Measurements from ENCODE around the gene PAGE1.
"Not testable (repeated sequence)": the region's sequence is repeated elsewhere in the genome, so short reads cannot be mapped to it uniquely, and the experiment has no call there.

The PAGE1 gene, protein sequence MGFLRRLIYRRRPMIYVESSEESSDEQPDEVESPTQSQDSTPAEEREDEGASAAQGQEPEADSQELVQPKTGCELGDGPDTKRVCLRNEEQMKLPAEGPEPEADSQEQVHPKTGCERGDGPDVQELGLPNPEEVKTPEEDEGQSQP

DNA sequence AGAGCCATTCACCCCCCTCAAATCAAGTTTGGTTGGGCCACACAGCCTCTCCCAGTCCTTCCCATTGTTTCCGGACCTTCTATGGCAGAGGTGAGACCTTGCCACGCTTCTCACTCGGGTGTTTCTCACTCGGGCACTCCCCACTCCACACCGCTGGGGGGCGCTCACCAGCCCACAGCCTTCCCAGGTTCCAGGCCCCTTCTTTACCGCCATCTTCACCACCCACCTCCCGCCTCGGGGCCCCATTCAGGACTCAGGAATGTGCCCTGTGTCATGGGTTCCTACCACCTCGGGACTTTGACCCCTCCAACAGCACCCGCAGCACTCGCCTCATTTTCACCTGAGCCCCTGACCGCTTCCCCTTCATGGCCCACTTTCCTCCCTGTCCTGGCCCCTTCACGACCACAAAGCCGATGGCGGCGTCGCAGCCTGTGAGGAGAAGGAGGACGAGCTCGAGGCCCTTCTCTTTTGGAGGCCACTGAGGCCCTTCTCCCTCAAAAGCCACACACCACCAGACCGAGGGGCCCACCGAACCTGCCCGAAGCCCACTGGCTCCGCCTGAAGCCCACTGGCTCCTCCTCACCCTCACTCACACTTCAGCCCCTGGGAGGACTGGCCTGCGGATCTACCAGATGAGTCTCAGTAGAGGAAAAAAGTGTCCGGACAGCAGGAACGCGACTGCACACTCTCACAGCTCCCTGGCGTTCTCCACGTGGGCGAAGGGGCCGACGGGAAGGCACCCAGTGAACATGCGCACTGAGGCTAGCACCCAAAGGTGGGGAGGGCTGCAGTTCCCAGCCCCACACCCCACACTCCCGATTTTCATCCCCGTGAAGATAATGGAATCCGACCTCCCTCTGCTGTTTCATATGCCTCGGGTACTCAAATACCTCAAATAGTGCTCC is at the start of gene PAGE1:
TSS of gene PAGE1 (minus strand) at position 709 of the 905 bp plus-strand sequence. CDS start 1,214 bp downstream, outside the sequence.
- DNase-seq, result no peak

DNA sequence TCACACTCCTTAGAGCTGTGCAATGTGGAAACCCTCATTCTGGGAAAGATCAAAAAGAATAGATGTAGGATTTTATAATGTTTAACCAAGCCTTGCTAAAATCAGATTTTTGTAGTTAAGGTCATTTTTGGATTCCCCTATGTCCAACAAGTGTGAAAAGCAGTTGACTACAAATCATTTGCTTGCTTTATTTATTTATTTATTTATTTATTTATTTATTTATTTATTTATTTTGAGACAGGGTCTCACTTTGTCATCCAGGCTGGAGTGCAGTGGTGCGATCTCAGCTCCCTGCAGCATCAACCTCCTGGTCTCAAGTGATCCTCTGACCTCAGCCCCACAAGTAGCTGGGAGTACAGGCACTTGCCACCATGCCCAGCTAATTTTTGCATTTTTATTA is 45.7 kb upstream of the PAGE1 start:
- not testable (repeated sequence) for DNase-seq

DNA sequence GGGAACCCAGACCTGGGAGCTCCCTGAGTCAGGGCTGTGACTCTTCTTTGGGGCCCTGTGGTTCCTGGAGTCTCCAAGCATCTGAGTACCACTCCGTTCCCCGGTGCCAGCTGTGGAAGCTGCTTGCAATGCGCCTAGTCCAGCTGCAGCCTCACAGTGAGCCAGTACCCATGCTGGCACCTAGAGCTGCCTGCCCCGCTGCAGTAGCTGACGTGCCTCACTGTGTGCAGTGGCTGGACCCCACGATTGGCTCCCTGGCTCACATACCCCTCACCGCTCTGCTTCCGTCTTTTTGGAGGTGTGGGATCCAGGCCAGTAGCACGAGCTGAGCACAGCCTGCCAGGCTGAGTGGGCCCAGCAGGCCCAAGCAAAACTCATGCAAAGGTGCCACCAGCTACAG is 32.1 kb upstream of the PAGE1 start:
- DNase-seq, result no peak

DNA sequence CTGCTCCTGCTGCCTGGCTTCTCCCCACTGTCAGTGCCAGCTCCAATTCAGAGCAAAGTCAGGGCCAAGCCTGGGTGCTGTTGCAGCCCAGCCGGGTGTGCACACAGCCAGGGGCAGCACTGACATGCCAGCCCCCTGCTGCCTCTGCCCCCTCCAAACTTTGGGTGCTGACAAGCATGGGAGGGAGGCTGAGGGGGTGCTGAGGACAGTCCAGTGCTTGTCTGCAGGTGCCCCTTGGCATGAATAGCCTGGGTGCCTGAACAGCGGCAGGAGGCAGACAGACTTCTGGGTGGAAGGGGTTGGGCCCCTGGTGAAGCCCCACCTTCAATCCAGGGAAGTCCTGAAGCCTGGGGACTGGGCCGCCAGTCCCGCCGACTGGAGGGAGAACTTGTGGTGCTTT is 31.2 kb upstream of the PAGE1 start:
- no peak for DNase-seq

DNA sequence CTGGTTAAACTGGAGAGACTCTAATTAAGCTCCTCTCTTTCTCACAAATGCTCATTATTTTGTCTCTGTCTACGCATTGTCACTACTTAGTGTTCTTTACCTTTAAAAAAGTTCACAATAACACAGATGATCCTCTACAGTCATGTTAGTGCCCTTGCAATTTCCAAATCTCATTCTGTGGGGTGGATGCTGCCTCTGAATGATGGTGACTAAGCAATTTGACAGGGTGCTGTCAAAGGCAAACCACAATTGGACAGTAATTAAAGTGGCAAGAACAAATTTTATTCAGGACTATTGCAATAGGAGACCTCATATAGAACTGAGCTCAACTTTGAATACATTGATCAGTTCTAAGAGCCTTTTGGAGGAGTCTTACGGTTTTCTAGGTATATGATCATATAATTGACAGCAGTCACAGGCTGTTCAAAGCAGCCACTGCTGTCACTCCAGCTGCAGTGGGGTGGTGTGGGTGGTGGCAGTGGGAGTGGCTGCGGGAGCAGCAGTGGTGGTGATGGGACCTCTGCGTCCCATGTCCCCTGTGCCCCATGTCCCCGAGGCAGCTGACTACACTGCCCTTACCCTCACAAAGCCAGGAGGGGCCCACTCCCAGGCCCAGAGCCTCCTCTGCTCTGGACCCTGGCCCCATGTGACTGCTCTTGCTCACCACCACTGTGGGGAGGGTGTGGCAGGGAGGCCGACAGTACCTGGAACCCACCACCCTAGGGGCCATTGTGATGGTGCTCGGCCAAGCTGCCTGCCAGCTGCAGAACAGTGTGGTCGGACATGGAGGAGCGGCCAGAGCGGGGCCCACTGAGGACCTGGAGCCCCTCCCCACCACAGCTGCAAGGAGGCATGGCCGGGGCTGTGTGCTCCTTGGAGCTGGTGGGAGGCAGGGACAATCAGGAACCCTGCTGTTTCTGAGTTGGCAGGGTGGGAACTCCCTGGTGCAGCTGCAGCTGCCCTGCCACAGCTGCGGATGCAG is 30.4 kb upstream of the PAGE1 start:
- no peak for DNase-seq

DNA sequence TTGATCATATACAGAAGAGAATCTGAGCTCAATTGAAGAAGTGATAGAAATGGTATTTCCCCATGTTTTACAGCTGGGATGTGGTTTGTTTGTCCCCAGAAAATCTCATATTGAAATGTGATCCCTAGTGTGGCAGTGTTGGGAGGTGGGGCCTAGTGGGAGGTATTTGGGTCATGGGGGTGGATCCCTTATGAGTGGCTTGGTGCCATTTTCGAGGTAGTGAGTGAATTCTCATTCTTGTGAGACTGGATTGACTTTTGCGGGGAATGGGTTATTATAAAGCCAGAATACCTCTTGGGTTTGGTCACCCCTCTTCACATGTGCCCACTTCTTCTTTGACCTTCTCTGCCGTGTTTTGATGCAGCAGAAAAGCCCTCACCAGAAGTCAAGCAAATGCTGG is 29.6 kb upstream of the PAGE1 start:
- no peak for DNase-seq

DNA sequence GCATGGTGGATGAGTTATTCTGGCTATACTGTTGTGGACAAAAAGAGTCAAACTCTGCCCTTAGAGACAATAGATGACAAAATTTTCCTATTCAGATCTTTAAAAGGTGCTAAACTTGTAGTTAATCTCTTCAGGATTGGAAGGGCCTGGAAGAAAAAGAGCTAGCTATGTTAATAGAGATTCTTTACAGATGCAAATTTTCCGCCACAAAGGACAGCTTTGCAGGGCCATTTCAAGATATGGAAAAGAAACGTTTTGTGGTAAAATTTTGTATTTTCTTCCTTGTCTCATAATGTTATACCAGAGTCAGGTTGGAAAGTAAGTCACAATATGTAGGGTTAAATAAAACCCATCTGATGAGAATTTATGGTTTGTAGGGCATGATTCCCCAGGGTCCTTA is 24.3 kb upstream of the PAGE1 start:
- not testable (repeated sequence) for DNase-seq

DNA sequence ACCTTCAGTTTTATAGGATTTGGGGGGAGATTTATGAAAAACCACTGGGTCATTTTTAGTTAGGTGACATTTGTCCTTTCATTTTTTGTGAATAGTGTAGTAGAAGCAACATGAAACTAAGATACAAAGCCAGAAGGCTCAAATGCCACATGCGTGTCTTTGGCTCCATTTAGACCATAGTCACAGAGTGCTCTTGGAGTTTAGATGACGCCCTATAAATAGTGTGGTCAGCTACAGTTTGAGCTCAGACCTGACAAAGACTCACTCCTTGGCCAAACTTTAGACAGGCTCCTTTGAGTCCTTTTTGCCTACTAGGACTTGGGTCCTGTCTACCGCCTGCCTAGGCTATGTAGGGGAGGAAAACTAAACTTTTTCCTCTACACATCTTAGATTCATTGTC is 16.8 kb upstream of the PAGE1 start:
- no peak for DNase-seq

DNA sequence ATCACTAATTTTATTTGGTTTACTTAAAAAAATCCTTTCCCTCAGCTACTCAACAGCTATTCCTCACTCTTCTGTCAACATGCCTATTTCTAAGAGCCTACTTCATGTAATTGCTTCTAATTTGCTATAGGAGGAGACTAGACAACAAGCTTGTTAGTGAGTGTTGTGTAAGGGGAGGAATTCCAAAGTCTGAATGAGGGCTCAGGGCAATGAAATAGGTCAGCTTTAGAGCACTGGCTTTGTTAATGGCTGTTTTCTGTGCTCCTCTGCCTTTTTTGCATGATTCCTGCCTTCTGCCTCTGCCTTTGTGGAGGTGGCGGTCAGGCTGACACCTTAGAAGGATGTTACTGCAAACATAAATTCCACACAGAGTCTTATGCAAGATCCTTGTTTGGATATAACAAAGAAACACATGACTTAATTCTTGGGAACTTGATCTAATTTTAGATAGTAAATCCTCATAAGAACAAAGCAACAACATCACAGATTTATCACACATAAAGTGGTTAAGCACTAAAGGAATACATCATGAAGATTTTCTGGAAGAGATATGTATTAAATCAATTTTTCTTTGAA is 15.0 kb upstream of the PAGE1 start:
- peak; percentile 1 for DNase-seq

DNA sequence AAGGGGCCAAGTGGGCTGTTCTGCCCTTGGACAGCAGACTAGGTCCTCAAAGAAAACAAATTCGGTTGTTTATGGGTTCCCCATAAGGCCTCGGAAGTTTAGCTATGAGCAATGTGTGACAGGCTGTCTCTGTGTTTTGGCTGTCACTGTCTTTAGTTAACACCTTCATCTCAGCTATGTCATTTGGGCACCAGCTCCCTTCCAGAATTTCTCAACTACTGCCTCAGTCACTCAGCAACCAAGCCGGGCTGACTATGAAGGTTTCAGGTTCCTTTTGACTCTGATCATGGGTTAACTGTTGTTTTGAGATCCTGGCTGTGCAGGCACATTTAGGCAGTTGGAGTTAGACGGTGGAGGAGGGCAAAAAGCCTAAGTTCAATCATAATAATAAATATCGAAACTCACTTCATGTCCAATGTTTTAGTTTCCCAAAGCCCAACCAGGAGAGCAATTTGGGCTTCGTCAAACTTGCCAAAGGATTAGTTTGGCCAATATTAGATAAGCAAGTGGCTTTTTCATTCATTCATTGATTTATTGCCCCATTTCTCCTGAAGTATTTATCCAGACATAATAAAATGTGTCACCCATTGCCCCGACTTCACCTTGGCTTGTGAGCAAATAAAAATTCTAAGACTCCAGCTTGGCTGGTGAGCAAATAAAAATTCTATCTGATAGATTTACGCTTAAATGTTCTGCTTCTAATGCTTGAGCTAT is 9.1 kb upstream of the PAGE1 start:
- no peak for DNase-seq

DNA sequence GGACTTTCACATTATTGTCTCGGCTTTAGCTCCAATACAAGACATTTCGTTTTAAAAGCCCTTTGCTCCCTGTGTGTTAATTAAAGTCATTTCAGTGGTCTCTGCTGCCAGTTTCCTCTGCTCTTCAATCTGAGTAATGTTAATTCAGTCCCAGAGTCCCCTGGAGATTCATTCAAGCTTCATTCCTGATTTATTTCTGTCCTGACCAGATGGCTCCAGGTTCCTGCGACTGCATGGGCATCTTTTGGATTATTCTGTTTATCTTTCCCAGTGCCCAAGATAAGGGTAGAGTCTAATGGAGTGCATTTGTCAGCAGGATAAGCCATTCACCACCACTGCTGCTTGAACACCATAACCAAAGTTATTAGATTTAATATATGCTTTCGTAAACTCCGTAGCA is 6.1 kb upstream of the PAGE1 start:
- DNase-seq, result no peak

DNA sequence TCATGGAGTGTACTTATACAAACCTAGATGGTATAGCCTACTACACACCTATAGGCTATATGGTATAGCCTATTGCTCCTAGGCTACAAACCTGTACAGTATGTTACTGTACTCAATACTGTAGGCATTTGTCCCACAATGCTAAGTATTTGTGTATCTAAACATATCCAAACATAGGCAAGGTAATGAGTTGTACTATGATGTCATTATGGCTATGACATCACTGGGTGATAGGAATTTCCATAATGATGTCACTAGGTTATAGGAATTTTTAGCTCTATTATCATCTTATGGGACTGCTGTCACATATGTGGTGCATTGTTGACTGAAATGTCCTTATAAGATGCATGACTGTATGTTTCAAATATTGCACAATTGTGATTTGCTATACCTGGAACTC is 5.5 kb upstream of the PAGE1 start:
- DNase-seq, result no peak

DNA sequence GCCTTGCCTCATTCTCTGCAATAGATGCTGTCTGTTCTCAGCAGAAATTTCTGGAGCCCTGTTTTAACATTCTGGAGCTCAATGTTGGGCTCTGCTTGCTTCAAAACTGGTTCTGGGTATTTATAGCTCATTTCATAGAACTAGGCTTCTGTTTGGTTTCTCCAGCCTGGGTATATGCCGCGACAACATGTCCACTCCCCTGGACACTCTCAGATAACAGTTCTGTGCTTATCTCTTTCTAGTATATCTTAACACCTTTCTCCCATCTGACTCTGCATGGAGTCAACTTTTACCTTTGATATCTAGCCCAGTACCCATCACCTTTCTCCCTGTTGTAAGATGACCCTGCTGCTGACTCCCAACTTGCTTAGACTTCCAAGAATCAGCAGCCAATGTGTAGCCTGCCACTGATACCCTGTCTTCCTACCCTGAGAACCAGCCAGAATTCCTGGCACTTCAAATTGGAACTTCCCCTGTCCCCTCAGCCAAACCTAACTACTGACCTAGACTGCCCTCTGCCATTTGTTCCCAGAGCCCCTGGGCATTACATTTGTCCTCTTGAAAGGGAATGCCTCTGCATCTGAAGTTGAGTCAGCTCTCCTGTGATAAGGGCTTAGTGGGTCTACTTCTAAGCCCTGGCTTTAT is 20.6 kb downstream of the PAGE1 start:
- DNase-seq, result no peak

DNA sequence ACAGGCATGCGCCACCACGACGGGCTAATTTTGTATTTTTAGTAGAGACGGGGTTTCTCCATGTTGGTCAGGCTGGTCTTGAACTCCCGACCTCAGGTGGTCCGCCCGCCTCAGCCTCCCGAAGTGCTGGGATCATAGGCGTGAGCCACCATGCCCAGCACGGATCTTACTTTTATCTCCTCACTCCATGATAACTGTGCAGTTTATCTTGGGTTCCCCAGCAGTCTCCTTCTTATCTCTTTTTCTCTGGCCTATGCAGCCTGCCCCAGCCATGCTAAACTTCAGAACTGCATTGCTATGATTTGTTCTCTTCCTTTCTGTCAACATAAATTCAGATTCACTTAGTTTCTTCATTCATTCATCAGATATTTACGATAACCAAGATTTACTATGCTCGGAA is 22.4 kb downstream of the PAGE1 start:
- DNase-seq, result no peak

DNA sequence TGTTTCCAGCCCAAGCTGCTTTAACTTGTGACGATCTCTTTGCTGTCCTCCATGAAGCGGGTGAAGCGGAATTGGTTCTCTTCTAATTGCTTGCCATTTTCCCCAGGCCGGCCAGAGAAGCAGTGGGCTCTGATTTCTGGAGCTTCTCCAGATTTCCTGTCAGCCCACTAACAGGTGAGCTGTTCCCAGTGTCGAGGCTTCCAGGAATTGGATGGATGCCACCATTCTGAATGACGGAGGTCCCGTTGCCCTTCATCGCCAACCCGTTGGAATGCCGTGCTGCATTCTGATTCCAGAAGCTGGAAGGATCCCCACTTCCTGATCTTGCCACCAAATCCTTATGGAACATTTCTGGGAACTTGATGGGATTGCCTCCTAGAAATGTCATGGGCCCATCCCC is 31.0 kb downstream of the PAGE1 start:
- no peak for DNase-seq

DNA sequence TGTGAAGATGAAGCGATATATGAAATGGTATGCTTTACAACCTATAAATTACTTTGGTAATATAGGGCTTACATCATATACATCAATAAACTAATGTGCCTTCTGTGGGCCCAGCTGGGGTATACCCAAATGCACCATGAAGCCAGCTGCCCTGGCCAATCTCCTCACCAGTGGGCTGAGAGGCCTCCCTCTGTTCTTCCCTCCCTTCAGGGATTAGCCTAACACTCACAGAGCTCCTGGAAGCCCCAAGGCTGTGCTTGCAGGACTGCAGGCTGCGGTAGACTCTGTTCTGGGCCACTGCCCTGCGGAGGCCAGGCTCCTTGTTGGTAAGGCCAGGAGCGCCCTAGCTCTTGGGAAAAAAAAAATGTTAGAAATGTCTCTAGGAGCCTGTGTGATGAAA is 33.9 kb downstream of the PAGE1 start:
- no peak for DNase-seq

DNA sequence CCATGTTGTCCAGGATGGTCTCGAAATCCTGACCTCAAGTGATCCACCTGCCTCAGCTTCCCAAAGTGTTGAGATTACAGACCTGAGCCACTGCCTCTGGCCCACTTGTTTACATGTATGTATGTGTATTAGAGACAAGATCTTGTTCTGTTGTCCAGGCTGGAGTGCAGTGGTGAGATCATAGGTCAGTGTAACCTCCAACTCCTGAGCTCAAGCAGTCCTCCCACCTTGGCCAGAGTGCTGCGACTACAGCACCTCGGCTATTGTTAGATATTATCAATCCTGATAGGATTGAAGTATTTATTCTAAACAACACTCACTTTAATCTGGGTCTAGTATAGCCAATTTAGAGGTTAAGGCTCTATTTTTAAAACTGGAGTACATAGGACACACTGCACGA is 36.0 kb downstream of the PAGE1 start:
- DNase-seq, result no peak

DNA sequence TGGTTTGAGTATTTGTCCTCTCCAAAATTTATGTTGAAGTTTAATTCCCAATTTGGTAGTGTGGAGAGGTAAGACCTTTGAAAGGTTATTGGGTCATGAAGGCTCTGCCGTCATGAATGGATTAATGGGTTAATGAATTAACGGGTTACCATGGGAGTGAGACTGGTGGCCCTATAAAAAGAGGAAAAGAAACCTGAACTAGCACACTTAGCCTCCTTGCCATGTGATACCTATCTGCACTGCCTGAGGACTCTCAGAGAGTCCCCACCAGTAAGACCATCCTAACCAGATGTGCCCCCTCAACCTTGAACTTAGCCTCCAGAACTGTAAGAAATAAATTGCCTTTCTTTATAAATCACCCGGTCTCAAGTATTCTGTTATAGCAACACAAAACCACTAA is 39.3 kb downstream of the PAGE1 start:
- no peak for DNase-seq

DNA sequence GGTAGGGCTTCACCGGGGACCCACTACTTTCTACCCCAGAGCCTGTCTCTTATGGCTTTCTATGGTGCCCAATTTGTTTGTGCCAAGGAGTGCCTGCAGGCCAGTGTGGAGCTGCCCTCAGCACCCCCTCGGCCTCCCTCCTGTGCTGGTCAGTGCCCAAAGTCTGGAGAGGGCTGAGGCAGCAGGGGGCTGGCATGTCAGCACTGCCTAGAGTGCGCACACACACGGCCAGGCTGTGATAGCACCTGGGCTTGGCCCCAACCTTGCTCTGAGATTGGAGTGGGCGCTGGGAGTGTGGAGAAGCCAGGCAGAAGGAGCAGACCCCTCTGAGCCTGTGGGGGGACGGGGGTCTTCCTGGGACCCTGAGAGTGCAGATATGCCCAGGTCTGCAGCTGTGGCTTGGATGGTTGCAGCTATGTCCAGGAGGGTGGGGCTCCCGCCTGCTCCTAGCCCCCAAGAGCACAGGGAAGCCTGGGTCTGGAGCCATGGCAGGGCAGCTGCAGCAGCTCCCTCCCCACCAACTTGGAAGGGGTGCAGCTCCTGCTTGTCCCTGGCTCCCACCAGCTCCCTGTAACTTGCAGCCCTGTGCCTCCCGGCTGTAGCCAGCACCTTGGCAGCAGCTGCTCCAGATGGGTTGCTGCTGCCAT is 50.7 kb downstream of the PAGE1 start:
- no peak for DNase-seq

Data from NCI-H774 (cell line).